GM12878 (cell line): ENCODE data around the gene FAHD2A. TPM values are rescaled to one million over a fixed set of nuclear protein-coding genes. Genes with fewer than 3 reads are reported as not detected.

Source experiments
- ATAC-seq: fragments of 200-7000 bp; cut with Tn5 transposase; 3 replicates; pipeline ENCODE4 v1.9.1; 2020; ENCODE audit warnings: mild to moderate bottlenecking, moderate library complexity
- BruUV-seq: library from RNA; stranded (reverse); fragments of 400-500 nt; replicated peaks from 2 replicates; lab custom pipeline; 2021; lab: Mats Ljungman, UMichigan
- CTCF ChIA-PET: fragments of 300-600 bp; sonication (Branson Sonifier 250); formaldehyde crosslinking; extraction: SDS; loops from one replicate; lab custom pipeline; 2021; ENCODE audit warnings: inconsistent platforms; lab: Yijun Ruan, JAX
- POLR2A ChIA-PET: fragments of 350-600 bp; formaldehyde crosslinking; extraction: SDS; loops from one replicate; lab custom pipeline; 2021; ENCODE audit warnings: inconsistent platforms; lab: Charles Lee
- RAD21 ChIA-PET: fragments of 300-600 bp; sonication (Branson Sonifier 250); formaldehyde crosslinking; loops from one replicate; lab custom pipeline; 2023; ENCODE audit warnings: antibody characterized with exemption; ENCODE audit not compliant: unreplicated experiment; lab: Charles Lee
- SMC1A ChIA-PET: fragments of 300-600 bp; sonication (Branson Sonifier 250); formaldehyde crosslinking; loops from one replicate; lab custom pipeline; 2023; ENCODE audit not compliant: unreplicated experiment, uncharacterized antibody; lab: Charles Lee
- DNase-seq: peaks from one replicate; pipeline ENCODE4 v3.0.0-alpha.2; 2011; ENCODE audit warnings: low read depth, low spot score
- FAIRE-seq: peaks from 3 replicates; lab custom pipeline; 2011; peaks lifted over from hg19 to GRCh38; lab: Jason Lieb, UNC
- H2AFZ ChIP-seq: 2 replicates; pipeline ENCODE4 v1.6.0; 2011; ENCODE audit warnings: low read depth, low read length, control low read depth; ENCODE audit not compliant: control insufficient read depth
- H3K27ac ChIP-seq: 2 replicates; pipeline ENCODE4 v1.5.1; 2011; ENCODE audit warnings: control low read depth; ENCODE audit not compliant: control insufficient read depth, insufficient read depth
- H3K27me3 ChIP-seq, 2 experiments: replicated peaks in 1 of 2; 2 replicates each; pipeline versions ENCODE4 v1.6.0 to v1.6.1; 2011; ENCODE audit warnings: low read length in 1 of 2; ENCODE audit not compliant: control insufficient read depth in 2 of 2, insufficient read depth in 2 of 2
- H3K36me3 ChIP-seq, 2 experiments: 2 replicates each; pipeline ENCODE4 v1.5.1; 2011; ENCODE audit warnings: low read length in 1 of 2; ENCODE audit not compliant: control insufficient read depth in 2 of 2, insufficient read depth in 2 of 2
- H3K4me1 ChIP-seq: 2 replicates; pipeline ENCODE4 v1.6.1; 2011; ENCODE audit warnings: mild to moderate bottlenecking, low read length, moderate library complexity, mixed read lengths; ENCODE audit not compliant: control insufficient read depth, insufficient read depth
- H3K4me2 ChIP-seq: 2 replicates; pipeline ENCODE4 v1.6.0; 2011; ENCODE audit warnings: control low read depth; ENCODE audit not compliant: control insufficient read depth, insufficient read depth
- H3K4me3 ChIP-seq: fragments of 200-600 bp; sonication (generic); 2 replicates; pipeline ENCODE4 v1.5.1; 2016
- H3K79me2 ChIP-seq: 2 replicates; pipeline ENCODE4 v1.6.0; 2011; ENCODE audit warnings: low read length; ENCODE audit not compliant: control insufficient read depth, insufficient read depth
- H3K9ac ChIP-seq: 2 replicates; pipeline ENCODE4 v1.8.0; 2011; ENCODE audit warnings: low read length, control low read depth, mixed read lengths; ENCODE audit not compliant: control insufficient read depth, insufficient read depth
- H3K9me3 ChIP-seq: replicated peaks from 3 replicates; pipeline ENCODE4 v1.5.1; 2011; ENCODE audit warnings: mild to moderate bottlenecking, low read length; ENCODE audit not compliant: control insufficient read depth, insufficient read depth
- H4K20me1 ChIP-seq: 2 replicates; pipeline ENCODE4 v1.6.0; 2011; ENCODE audit not compliant: control insufficient read depth, insufficient read depth
- BCL11A ChIP-seq: IDR thresholded peaks from 2 replicates; pipeline ENCODE4 v1.6.1; 2011; ENCODE audit warnings: low read depth, low read length
- EED ChIP-seq: sonication (generic); IDR thresholded peaks from 2 replicates; pipeline ENCODE4 v1.6.1; 2016; ENCODE audit warnings: antibody characterized with exemption, low read depth
- ESRRA ChIP-seq: IDR thresholded peaks from 2 replicates; pipeline ENCODE4 v1.6.1; 2012; ENCODE audit warnings: mild to moderate bottlenecking, low read length, improper control_type of control experiment
- EZH2 ChIP-seq: IDR thresholded peaks from 2 replicates; pipeline ENCODE4 v1.6.1; 2012; ENCODE audit warnings: low read depth, mild to moderate bottlenecking, control low read depth, inconsistent platforms, low read length, borderline replicate concordance; ENCODE audit not compliant: control insufficient read depth
- JUNB ChIP-seq: IDR thresholded peaks from 2 replicates; pipeline ENCODE4 v1.6.1; 2016; ENCODE audit warnings: antibody characterized with exemption, mild to moderate bottlenecking
- MYC ChIP-seq: IDR thresholded peaks from 2 replicates; pipeline ENCODE4 v1.6.1; 2011; ENCODE audit warnings: mild to moderate bottlenecking, low read length, moderate library complexity, inconsistent platforms; ENCODE audit not compliant: insufficient read depth, insufficient replicate concordance, insufficient read length, severe bottlenecking
- NFYA ChIP-seq: IDR thresholded peaks from 2 replicates; pipeline ENCODE4 v1.6.1; 2011; ENCODE audit warnings: low read depth, mild to moderate bottlenecking, low read length, improper control_type of control experiment, borderline replicate concordance
- NR2F1 ChIP-seq: fragments of 450-650 bp; conservative IDR thresholded peaks from 2 replicates; pipeline ENCODE4 v1.6.1; 2017; ENCODE audit warnings: mild to moderate bottlenecking
- SMARCA5 ChIP-seq: fragments of 450-650 bp; IDR thresholded peaks from 2 replicates; pipeline ENCODE4 v1.6.1; 2017; ENCODE audit warnings: mild to moderate bottlenecking
- SPI1 ChIP-seq: IDR thresholded peaks from 2 replicates; pipeline ENCODE4 v1.6.1; 2011; ENCODE audit warnings: low read depth, mild to moderate bottlenecking, low read length, moderate library complexity, borderline replicate concordance; ENCODE audit not compliant: insufficient read depth
- SUZ12 ChIP-seq: fragments of 200-600 bp; sonication (generic); IDR thresholded peaks from one replicate; pipeline ENCODE4 v1.6.1; 2018; ENCODE audit warnings: antibody characterized with exemption, mild to moderate bottlenecking; ENCODE audit not compliant: unreplicated experiment
- ZBED1 ChIP-seq: IDR thresholded peaks from 2 replicates; pipeline ENCODE4 v1.6.1; 2016; ENCODE audit warnings: borderline replicate concordance
- ZSCAN29 ChIP-seq: fragments of 450-650 bp; IDR thresholded peaks from 2 replicates; pipeline ENCODE4 v1.6.1; 2017; ENCODE audit warnings: mild to moderate bottlenecking, moderate library complexity
- WGBS: methylation state at CpG from one replicate; pipeline ENCODE4 v1.1.6; 2016; ENCODE audit warnings: low lambda C conversion rate; ENCODE audit not compliant: insufficient replicate concordance, insufficient coverage; ENCODE audit errors: missing lambda C conversion rate; 5-methylcytosine and 5-hydroxymethylcytosine counted together
- in situ Hi-C: fragments of 300-500 bp; cut with MboI; formaldehyde crosslinking; loops from 9 replicates; pipeline ENCODE4 v1.14.3; 2018; ENCODE audit warnings: mixed read lengths
- intact Hi-C: fragments of 100-400 bp; cut with micrococcal nuclease; formaldehyde crosslinking; loops from one replicate; pipeline ENCODE4 v1.14.2; 2022; ENCODE audit not compliant: unreplicated experiment
- polyA plus RNA-seq, 11 experiments: library from polyadenylated mRNA; depleted of rRNA in 4 of 11; unstranded in 6 of 11; stranded (reverse) in 5 of 11; fragments of >200 nt; fragmentation: Nextera tagmentation in 4 of 11; fragmentation: Illumina TruSeq in 1 of 11; extraction: Ambion mirVana in 4 of 11; extraction: Trizol in 1 of 11; gene quantifications; 1 replicate in 1 of 11; 2 replicates in 10 of 11; pipeline versions ENCODE4 v1.2.1 to v1.2.3, GENCODE V29; 2011 to 2016; ENCODE audit warnings: inconsistent platforms in 2 of 11, missing spikeins in 2 of 11, low read depth in 1 of 11
- total RNA-seq, 4 experiments: library from RNA; depleted of rRNA in 3 of 4; stranded (reverse); fragments of >200 nt in 3 of 4; fragmentation: Illumina TruSeq in 1 of 4; extraction: Trizol in 1 of 4; gene quantifications; 2 replicates each; pipeline versions ENCODE4 v1.2.1 to v1.2.3, GENCODE V29; 2013 to 2021
- TF ChIP-seq, protein P1 (sequence below): fragments of 150-350 bp; IDR thresholded peaks from 2 replicates; pipeline ENCODE4 v1.6.1; 2016; ENCODE audit warnings: low read depth, low read length
- TF ChIP-seq, protein P2 (sequence below): fragments of 450-650 bp; IDR thresholded peaks from 2 replicates; pipeline ENCODE4 v1.6.1; 2017; ENCODE audit warnings: borderline replicate concordance
- TF ChIP-seq, protein P3 (sequence below): fragments of 450-650 bp; formaldehyde crosslinking; IDR thresholded peaks from 2 replicates; pipeline ENCODE4 v1.4.0; 2022; ENCODE audit warnings: mild to moderate bottlenecking, moderate library complexity

Gene FAHD2A
- total and polyA plus RNA-seq, 10 of the 15 experiments (the other 5 are each of a cell fraction or from before 2014, with no cell fraction given) = 11.2 to 38.2 (median 25.1) TPM

DNA sequence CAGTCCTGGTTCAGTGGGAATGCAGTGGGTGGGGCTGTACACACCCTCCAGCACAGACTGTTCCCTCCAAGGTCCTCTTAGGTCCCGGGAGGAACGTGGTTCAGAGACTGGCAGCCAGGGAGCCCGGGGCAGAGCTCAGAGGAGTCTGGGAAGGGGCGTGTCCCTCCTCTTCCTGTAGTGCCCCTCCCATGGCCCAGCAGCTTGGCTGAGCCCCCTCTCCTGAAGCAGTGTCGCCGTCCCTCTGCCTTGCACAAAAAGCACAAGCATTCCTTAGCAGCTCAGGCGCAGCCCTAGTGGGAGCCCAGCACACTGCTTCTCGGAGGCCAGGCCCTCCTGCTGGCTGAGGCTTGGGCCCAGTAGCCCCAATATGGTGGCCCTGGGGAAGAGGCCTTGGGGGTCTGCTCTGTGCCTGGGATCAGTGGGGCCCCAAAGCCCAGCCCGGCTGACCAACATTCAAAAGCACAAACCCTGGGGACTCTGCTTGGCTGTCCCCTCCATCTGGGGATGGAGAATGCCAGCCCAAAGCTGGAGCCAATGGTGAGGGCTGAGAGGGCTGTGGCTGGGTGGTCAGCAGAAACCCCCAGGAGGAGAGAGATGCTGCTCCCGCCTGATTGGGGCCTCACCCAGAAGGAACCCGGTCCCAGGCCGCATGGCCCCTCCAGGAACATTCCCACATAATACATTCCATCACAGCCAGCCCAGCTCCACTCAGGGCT, 17.5 kb upstream of the FAHD2A start (continued):
- no peak for TF ChIP-seq SPI1
- no peak for TF ChIP-seq JUNB
- no peak for TF ChIP-seq EZH2
- TF ChIP-seq, protein P1, sequence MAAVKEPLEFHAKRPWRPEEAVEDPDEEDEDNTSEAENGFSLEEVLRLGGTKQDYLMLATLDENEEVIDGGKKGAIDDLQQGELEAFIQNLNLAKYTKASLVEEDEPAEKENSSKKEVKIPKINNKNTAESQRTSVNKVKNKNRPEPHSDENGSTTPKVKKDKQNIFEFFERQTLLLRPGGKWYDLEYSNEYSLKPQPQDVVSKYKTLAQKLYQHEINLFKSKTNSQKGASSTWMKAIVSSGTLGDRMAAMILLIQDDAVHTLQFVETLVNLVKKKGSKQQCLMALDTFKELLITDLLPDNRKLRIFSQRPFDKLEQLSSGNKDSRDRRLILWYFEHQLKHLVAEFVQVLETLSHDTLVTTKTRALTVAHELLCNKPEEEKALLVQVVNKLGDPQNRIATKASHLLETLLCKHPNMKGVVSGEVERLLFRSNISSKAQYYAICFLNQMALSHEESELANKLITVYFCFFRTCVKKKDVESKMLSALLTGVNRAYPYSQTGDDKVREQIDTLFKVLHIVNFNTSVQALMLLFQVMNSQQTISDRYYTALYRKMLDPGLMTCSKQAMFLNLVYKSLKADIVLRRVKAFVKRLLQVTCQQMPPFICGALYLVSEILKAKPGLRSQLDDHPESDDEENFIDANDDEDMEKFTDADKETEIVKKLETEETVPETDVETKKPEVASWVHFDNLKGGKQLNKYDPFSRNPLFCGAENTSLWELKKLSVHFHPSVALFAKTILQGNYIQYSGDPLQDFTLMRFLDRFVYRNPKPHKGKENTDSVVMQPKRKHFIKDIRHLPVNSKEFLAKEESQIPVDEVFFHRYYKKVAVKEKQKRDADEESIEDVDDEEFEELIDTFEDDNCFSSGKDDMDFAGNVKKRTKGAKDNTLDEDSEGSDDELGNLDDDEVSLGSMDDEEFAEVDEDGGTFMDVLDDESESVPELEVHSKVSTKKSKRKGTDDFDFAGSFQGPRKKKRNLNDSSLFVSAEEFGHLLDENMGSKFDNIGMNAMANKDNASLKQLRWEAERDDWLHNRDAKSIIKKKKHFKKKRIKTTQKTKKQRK = no peak

DNA sequence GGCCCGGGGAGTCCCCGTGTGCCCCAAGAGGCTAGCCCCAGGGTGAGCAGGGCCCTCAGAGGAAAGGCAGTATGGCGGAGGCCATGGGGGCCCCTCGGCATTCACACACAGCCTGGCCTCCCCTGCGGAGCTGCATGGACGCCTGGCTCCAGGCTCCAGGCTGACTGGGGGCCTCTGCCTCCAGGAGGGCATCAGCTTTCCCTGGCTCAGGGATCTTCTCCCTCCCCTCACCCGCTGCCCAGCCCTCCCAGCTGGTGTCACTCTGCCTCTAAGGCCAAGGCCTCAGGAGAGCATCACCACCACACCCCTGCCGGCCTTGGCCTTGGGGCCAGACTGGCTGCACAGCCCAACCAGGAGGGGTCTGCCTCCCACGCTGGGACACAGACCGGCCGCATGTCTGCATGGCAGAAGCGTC, 16.9 kb upstream of the FAHD2A start:
- SMC1A ChIA-PET = no interaction called here
- Histone ChIP-seq H3K36me3 (no peaks in the 10 kb centered on the region), H4K20me1 (no peaks in the 10 kb centered on the region), H3K4me2 (no peak overlapping the region), H3K9ac (no peak overlapping the region), H2AFZ (no peak overlapping the region), H3K27me3 (no peaks in the 10 kb centered on the region; a peak in 2 of 4 replicates), H3K4me3 (no peak overlapping the region), H3K4me1 (no peaks in the 10 kb centered on the region), H3K79me2 (no peaks in the 10 kb centered on the region), H3K27ac (no peak overlapping the region), H3K9me3 (no peaks in the 10 kb centered on the region)
- no peak for DNase-seq
- POLR2A ChIA-PET = no interaction called here
- BruUV-seq = no TSS peak
- ATAC-seq = no peak
- CTCF ChIA-PET = no interaction called here
- 48% methylated on average over 9 of the region's 12 CpGs for WGBS
- intact Hi-C loops (no loop called here), in situ Hi-C loops (no loop called here)
- RAD21 ChIA-PET = no interaction called here
- FAIRE-seq = no peak
- TF ChIP-seq SUZ12 (no peak), NFYA (no peak), NR2F1 (no peak), MYC (no peak), BCL11A (no peak), EED (no peak), ZBED1 (no peak), ESRRA (no peak), SMARCA5 (no peak), ZSCAN29 (no peak)
- TF ChIP-seq, protein P2, sequence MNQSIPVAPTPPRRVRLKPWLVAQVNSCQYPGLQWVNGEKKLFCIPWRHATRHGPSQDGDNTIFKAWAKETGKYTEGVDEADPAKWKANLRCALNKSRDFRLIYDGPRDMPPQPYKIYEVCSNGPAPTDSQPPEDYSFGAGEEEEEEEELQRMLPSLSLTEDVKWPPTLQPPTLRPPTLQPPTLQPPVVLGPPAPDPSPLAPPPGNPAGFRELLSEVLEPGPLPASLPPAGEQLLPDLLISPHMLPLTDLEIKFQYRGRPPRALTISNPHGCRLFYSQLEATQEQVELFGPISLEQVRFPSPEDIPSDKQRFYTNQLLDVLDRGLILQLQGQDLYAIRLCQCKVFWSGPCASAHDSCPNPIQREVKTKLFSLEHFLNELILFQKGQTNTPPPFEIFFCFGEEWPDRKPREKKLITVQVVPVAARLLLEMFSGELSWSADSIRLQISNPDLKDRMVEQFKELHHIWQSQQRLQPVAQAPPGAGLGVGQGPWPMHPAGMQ = no peak
- TF ChIP-seq, protein P3, sequence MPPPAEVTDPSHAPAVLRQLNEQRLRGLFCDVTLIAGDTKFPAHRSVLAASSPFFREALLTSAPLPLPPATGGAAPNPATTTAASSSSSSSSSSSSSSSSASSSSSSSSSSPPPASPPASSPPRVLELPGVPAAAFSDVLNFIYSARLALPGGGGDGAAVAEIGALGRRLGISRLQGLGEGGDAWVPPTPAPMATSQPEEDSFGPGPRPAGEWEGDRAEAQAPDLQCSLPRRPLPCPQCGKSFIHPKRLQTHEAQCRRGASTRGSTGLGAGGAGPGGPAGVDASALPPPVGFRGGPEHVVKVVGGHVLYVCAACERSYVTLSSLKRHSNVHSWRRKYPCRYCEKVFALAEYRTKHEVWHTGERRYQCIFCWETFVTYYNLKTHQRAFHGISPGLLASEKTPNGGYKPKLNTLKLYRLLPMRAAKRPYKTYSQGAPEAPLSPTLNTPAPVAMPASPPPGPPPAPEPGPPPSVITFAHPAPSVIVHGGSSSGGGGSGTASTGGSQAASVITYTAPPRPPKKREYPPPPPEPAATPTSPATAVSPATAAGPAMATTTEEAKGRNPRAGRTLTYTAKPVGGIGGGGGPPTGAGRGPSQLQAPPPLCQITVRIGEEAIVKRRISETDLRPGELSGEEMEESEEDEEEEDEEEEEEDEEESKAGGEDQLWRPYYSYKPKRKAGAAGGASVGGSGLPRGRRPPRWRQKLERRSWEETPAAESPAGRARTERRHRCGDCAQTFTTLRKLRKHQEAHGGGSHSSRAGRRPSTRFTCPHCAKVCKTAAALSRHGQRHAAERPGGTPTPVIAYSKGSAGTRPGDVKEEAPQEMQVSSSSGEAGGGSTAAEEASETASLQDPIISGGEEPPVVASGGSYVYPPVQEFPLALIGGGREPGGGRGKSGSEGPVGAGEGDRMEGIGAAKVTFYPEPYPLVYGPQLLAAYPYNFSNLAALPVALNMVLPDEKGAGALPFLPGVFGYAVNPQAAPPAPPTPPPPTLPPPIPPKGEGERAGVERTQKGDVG (CRISPR knock-in tag) = no peak
